Fibroblast of lung (primary cell): ENCODE results near the gene BCL11A. TPM values are rescaled to one million over a fixed set of nuclear protein-coding genes. Genes with fewer than 3 reads are reported as not detected.

Source experiments
- DNase-seq, 2 donors: peaks; one replicate each; pipeline versions ENCODE4 v3.0.0 to v3.0.0-alpha.2; 2010; ENCODE audit warnings: low read depth in 2 of 2
- H2AFZ ChIP-seq: 2 replicates; pipeline ENCODE4 v1.5.1; 2012; ENCODE audit warnings: low read length, control low read depth, inconsistent platforms
- H3K27ac ChIP-seq: 2 replicates; pipeline ENCODE4 v1.5.1; 2011; ENCODE audit warnings: low read length, control low read depth; ENCODE audit not compliant: insufficient read depth
- H3K27me3 ChIP-seq: 2 replicates; pipeline ENCODE4 v1.5.1; 2011; ENCODE audit warnings: mild to moderate bottlenecking, low read length; ENCODE audit not compliant: control insufficient read depth, insufficient read depth
- H3K36me3 ChIP-seq: 2 replicates; pipeline ENCODE4 v1.5.1; 2011; ENCODE audit warnings: low read length; ENCODE audit not compliant: control insufficient read depth, insufficient read depth
- H3K4me1 ChIP-seq: 2 replicates; pipeline ENCODE4 v1.5.1; 2011; ENCODE audit warnings: low read length; ENCODE audit not compliant: control insufficient read depth, insufficient read depth; ENCODE audit errors: extremely low read depth
- H3K4me2 ChIP-seq: 2 replicates; pipeline ENCODE4 v1.5.1; 2011; ENCODE audit warnings: low read length, control low read depth; ENCODE audit not compliant: insufficient read depth; ENCODE audit errors: extremely low read depth
- H3K4me3 ChIP-seq, 4 experiments: fragments of 200-600 bp in 1 of 4; sonication (generic) in 1 of 4; replicated peaks in 1 of 4; 2 replicates each; pipeline ENCODE4 v1.5.1; 2011 to 2016; ENCODE audit warnings: low read length in 4 of 4, low read depth in 3 of 4, mild to moderate bottlenecking in 3 of 4, control low read depth in 2 of 4, inconsistent platforms in 1 of 4, mixed read lengths in 1 of 4; ENCODE audit not compliant: insufficient read depth in 1 of 4; ENCODE audit errors: control extremely low read depth in 1 of 4
- H3K79me2 ChIP-seq: 2 replicates; pipeline ENCODE4 v1.5.1; 2012; ENCODE audit warnings: mild to moderate bottlenecking, low read length, inconsistent platforms; ENCODE audit not compliant: control insufficient read depth, insufficient read depth
- H3K9ac ChIP-seq: 2 replicates; pipeline ENCODE4 v1.5.1; 2011; ENCODE audit warnings: mild to moderate bottlenecking, low read length, control low read depth; ENCODE audit not compliant: insufficient read depth
- H3K9me3 ChIP-seq: 2 replicates; pipeline ENCODE4 v1.5.1; 2012; ENCODE audit warnings: low read depth, low read length; ENCODE audit not compliant: control insufficient read depth, insufficient read depth
- H4K20me1 ChIP-seq: 2 replicates; pipeline ENCODE4 v1.5.1; 2011; ENCODE audit warnings: low read length; ENCODE audit not compliant: control insufficient read depth, insufficient read depth; ENCODE audit errors: extremely low read depth
- EZH2 ChIP-seq: IDR thresholded peaks from 2 replicates; pipeline ENCODE4 v1.5.1; 2012; ENCODE audit warnings: low read length, control low read depth, mild to moderate bottlenecking; ENCODE audit errors: missing control alignments
- polyA plus RNA-seq, 2 donors: library from polyadenylated mRNA; depleted of rRNA in 1 of 2; stranded (reverse) in 1 of 2; unstranded in 1 of 2; fragments of >200 nt; gene quantifications; 2 replicates each; pipeline ENCODE4 v1.2.1, GENCODE V29; 2011 to 2012; ENCODE audit warnings: missing spikeins in 1 of 2
- total RNA-seq: library from RNA; depleted of rRNA; stranded (reverse); fragments of >200 nt; gene quantifications from 2 replicates; pipeline ENCODE4 v1.2.1, GENCODE V29; 2014
- TF ChIP-seq, protein P1 (sequence below), 2 donors: IDR thresholded peaks in 1 of 2; conservative IDR thresholded peaks in 1 of 2; 1 replicate in 1 of 2; 2 replicates in 1 of 2; pipeline ENCODE4 v1.5.1; 2011 to 2012; ENCODE audit warnings: low read length in 2 of 2, control low read depth in 1 of 2, inconsistent platforms in 1 of 2, low read depth in 1 of 2, mild to moderate bottlenecking in 1 of 2

BCL11A gene
- total and polyA plus RNA-seq, 2 donors (not counting 1 experiment from before 2014, with no cell fraction given), result 0.09 to 0.17 TPM

GRCh38 chr2:60411295-60411694 lies 142.2 kb downstream of the BCL11A start:
- no peaks in the 10 kb centered on the region for H3K27me3 ChIP-seq

DNA sequence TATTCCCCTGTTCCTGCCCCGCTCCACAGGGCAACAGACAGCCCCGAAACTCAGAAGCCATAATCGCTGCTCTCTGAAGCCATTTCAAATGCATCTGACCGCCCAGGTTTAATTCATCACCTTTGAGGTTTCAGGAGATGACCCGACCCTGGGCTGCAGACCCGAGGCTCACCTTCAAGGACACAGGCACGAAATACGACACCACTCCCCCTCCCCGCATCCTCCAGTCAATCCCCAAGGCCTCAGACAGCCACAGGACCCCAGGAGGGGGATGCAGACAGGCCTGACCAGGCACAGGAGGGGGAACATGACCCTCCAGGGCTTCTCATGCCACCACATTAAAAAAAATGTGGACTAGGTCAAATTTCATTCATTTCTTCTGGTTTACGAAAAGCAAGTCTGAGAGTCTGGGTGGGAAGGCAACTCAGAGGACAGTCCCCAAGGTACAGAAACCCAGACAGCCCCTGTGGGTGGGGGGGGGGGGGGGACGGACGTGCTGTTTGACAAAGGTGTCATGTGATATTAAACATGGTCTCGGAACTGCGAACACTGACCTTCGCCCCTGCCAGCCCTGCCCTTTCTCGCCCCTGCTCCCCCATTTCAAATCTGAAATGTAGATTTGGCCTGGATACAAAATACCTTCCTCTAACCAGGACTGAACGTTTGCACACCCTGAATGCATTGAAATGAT lies 142.9 kb downstream of the BCL11A start:
- Histone ChIP-seq H3K9ac (no peak overlapping the region), H3K27me3 (no peaks in the 10 kb centered on the region), H4K20me1 (no peaks in the 10 kb centered on the region), H3K27ac (no peak overlapping the region), H3K79me2 (no peaks in the 10 kb centered on the region), H3K9me3 (no peaks in the 10 kb centered on the region), H3K36me3 (no peaks in the 10 kb centered on the region), H2AFZ (no peak overlapping the region), H3K4me2 (no peak overlapping the region), H3K4me1 (no peaks in the 10 kb centered on the region), H3K4me3 (no peak overlapping the region)
- no peak for DNase-seq
- TF ChIP-seq, protein P1, sequence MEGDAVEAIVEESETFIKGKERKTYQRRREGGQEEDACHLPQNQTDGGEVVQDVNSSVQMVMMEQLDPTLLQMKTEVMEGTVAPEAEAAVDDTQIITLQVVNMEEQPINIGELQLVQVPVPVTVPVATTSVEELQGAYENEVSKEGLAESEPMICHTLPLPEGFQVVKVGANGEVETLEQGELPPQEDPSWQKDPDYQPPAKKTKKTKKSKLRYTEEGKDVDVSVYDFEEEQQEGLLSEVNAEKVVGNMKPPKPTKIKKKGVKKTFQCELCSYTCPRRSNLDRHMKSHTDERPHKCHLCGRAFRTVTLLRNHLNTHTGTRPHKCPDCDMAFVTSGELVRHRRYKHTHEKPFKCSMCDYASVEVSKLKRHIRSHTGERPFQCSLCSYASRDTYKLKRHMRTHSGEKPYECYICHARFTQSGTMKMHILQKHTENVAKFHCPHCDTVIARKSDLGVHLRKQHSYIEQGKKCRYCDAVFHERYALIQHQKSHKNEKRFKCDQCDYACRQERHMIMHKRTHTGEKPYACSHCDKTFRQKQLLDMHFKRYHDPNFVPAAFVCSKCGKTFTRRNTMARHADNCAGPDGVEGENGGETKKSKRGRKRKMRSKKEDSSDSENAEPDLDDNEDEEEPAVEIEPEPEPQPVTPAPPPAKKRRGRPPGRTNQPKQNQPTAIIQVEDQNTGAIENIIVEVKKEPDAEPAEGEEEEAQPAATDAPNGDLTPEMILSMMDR (conservative IDR thresholded peaks at IDR 0.05 in 1 of 2, IDR thresholded peaks at IDR 0.05 in 1 of 2; ENCODE audit: low read depth in 1 of 2, low read length in 2 of 2), result no peak
- no peak for TF ChIP-seq EZH2

More at GRCh38 chr2:60411295-60411694, 142.2 kb downstream of the BCL11A start:
- Histone ChIP-seq H3K4me2 (no peak overlapping the region), H3K36me3 (no peaks in the 10 kb centered on the region), H3K79me2 (no peaks in the 10 kb centered on the region), H3K9ac (no peak overlapping the region), H3K27ac (no peak overlapping the region), H3K4me1 (no peaks in the 10 kb centered on the region), H4K20me1 (no peaks in the 10 kb centered on the region), H2AFZ (no peak overlapping the region), H3K4me3 (no peak overlapping the region), H3K9me3 (no peaks in the 10 kb centered on the region)
- TF ChIP-seq, protein P1 (conservative IDR thresholded peaks at IDR 0.05 in 1 of 2, IDR thresholded peaks at IDR 0.05 in 1 of 2; ENCODE audit: low read depth in 1 of 2, low read length in 2 of 2), result no peak
- TF ChIP-seq EZH2, result no peak
- peak; percentile 8 to 27 for DNase-seq

GRCh38 chr2:60409531-60409871 lies 144.0 kb downstream of the BCL11A start:
- DNase-seq, result no peak
- H3K4me2 ChIP-seq, result no peak overlapping the region
- H3K4me3 ChIP-seq, result no peak overlapping the region
- no peaks in the 10 kb centered on the region for H3K9me3 ChIP-seq
- TF ChIP-seq, protein P1 (conservative IDR thresholded peaks at IDR 0.05 in 1 of 2, IDR thresholded peaks at IDR 0.05 in 1 of 2; ENCODE audit: low read depth in 1 of 2, low read length in 2 of 2), result no peak
- no peak for TF ChIP-seq EZH2
- H3K36me3 ChIP-seq, result no peaks in the 10 kb centered on the region
- no peaks in the 10 kb centered on the region for H3K27me3 ChIP-seq
- no peaks in the 10 kb centered on the region for H4K20me1 ChIP-seq
- no peak overlapping the region for H3K27ac ChIP-seq
- no peak overlapping the region for H2AFZ ChIP-seq
- no peaks in the 10 kb centered on the region for H3K4me1 ChIP-seq
- no peaks in the 10 kb centered on the region for H3K79me2 ChIP-seq
- H3K9ac ChIP-seq, result no peak overlapping the region
